SW 1271 (cell line): ENCODE data around the gene GCHFR.

Experiments
- DNase-seq, 2 experiments: peaks; one replicate each; lab custom pipeline; 2025; lab: John Stamatoyannopoulos, UW

The GCHFR gene

GRCh38 chr15:40775740-40776536 is 12.1 kb downstream of the GCHFR start:
- DNase-seq, result no peak

GRCh38 chr15:40776537-40777141 is 12.8 kb downstream of the GCHFR start:
- DNase-seq, result no peak

- peak in 1 of 2 experiments; percentile 22 for DNase-seq
Measured at GRCh38 chr15:40782609-40783227, 18.9 kb downstream of the GCHFR start.

GRCh38 chr15:40785164-40785563 is 21.3 kb downstream of the GCHFR start:
- DNase-seq, result no peak

GRCh38 chr15:40785814-40786213 is 21.9 kb downstream of the GCHFR start:
- DNase-seq, result no peak

GRCh38 chr15:40787344-40787841 is 23.5 kb downstream of the GCHFR start:
- peak in 1 of 2 experiments; percentile 31 for DNase-seq

- DNase-seq, result no peak
Measured at GRCh38 chr15:40787991-40788390, 24.1 kb downstream of the GCHFR start.

- no peak for DNase-seq
Measured at GRCh38 chr15:40789119-40789518, 25.3 kb downstream of the GCHFR start.

- no peak for DNase-seq
Measured at GRCh38 chr15:40789999-40790398, 26.1 kb downstream of the GCHFR start.

GRCh38 chr15:40790718-40791117 is 26.9 kb downstream of the GCHFR start:
- no peak for DNase-seq

GRCh38 chr15:40792394-40792793 is 28.5 kb downstream of the GCHFR start:
- DNase-seq, result no peak

- DNase-seq, result peak in 1 of 2 experiments; percentile 19
Measured at GRCh38 chr15:40793216-40793989, 29.5 kb downstream of the GCHFR start.

- no peak for DNase-seq
Measured at GRCh38 chr15:40796041-40796440, 32.2 kb downstream of the GCHFR start.

GRCh38 chr15:40796512-40796911 is 32.6 kb downstream of the GCHFR start:
- DNase-seq, result no peak

GRCh38 chr15:40799523-40799922 is 35.7 kb downstream of the GCHFR start:
- no peak for DNase-seq

- no peak for DNase-seq
Measured at GRCh38 chr15:40803076-40803475, 39.2 kb downstream of the GCHFR start.

GRCh38 chr15:40803688-40804087 is 39.8 kb downstream of the GCHFR start:
- no peak for DNase-seq

- no peak for DNase-seq
Measured at GRCh38 chr15:40806672-40807027, 42.8 kb downstream of the GCHFR start.

- peak; percentile 86 to 91 for DNase-seq
Measured at GRCh38 chr15:40807028-40807887, 43.4 kb downstream of the GCHFR start, which contains the start of the genes DNAJC17 and ZFYVE19. DNAJC17 (minus strand) TSS chr15:40807473; CDS start chr15:40807446, 27 bp downstream. ZFYVE19 (plus strand) TSS chr15:40807089; CDS start chr15:40807590, 501 bp downstream.

GRCh38 chr15:40807888-40808461 is 44.1 kb downstream of the GCHFR start:
- DNase-seq, result no peak
